NCI-H774 (cell line): ENCODE data around the gene FIGLA.
"Not testable (repeated sequence)": the region's sequence is repeated elsewhere in the genome, so short reads cannot be mapped to it uniquely, and the experiment has no call there.

Source experiments
- DNase-seq: peaks from one replicate; lab custom pipeline; 2025; lab: John Stamatoyannopoulos, UW

Gene FIGLA

GRCh38 chr2:70746094-70746974 is 44.1 kb downstream of the FIGLA start:
- no peak for DNase-seq

- no peak for DNase-seq
Observed at GRCh38 chr2:70745276-70745825, 45.1 kb downstream of the FIGLA start.

- DNase-seq = no peak
Observed at GRCh38 chr2:70744397-70744796, 46.0 kb downstream of the FIGLA start.

- DNase-seq = no peak
Observed at GRCh38 chr2:70743677-70744076, 46.8 kb downstream of the FIGLA start.

- no peak for DNase-seq
Observed at GRCh38 chr2:70743068-70743467, 47.4 kb downstream of the FIGLA start.

- DNase-seq = not testable (repeated sequence)
Observed at GRCh38 chr2:70739492-70739891, 51.0 kb downstream of the FIGLA start.

- no peak for DNase-seq
Observed at GRCh38 chr2:70738159-70738558, 52.3 kb downstream of the FIGLA start.

- DNase-seq = no peak
Observed at GRCh38 chr2:70735071-70735470, 55.4 kb downstream of the FIGLA start.

GRCh38 chr2:70733646-70734180 is 56.7 kb downstream of the FIGLA start:
- DNase-seq = no peak

GRCh38 chr2:70732766-70733645 is 57.4 kb downstream of the FIGLA start:
- no peak for DNase-seq

- DNase-seq = no peak
Observed at GRCh38 chr2:70730730-70731129, 59.7 kb downstream of the FIGLA start.

GRCh38 chr2:70729647-70730046 is 60.8 kb downstream of the FIGLA start:
- no peak for DNase-seq

GRCh38 chr2:70728128-70728527 is 62.3 kb downstream of the FIGLA start:
- DNase-seq = no peak
